GM19463 (cell line): ENCODE results near the gene APLP2.
"Not testable (repeated sequence)": the region's sequence is repeated elsewhere in the genome, so short reads cannot be mapped to it uniquely, and the experiment has no call there.

ENCODE experiments used
- ATAC-seq: cut with Tn5 transposase; IDR thresholded peaks from one replicate; pipeline ENCODE4 v1.9.1; 2021; ENCODE audit warnings: mild to moderate bottlenecking, moderate library complexity; ENCODE audit not compliant: unreplicated experiment

Gene APLP2

DNA sequence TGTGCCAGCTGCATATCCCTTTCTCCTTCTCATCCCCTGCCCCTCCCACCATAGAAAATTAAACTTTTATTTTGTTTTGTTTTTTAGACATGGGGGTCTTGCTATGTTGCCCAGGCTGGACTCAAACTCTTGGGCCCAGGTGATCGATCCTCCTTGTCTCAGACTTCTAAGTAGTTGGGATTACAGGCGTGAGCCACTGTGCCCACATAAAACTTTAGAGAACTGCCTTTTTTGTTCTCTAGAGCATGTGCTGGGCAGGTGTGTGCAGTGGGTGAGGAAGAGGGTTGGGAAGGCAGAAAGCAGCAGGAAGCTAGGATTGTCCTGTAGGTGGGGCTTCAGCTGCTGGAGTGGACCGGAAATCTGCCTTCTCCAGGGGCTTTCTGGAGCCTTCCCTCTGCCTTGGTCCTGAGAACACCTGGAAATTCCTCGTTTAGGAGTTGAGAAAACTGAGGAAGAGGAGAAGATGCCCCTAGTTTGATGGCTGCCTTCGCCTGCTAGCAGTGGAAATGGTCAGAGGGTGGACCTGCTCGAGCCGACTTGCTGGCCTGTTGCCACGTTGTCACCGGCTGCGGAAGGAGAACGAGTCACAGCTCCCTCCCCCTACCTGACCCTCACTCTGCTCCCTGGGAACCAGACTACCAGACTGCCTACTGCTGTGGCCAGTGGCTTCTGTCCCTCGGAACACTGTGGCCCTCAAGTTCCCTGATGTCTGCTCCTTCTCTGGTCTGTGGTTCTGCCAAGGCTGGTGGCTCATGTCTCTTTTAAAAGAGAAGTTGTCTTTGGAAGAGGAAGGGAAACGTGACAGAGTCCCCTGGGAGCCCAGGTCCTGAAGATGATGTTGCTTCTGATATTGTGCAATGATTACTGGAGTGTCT is 93.9 kb downstream of the APLP2 start:
- ATAC-seq, result no peak

DNA sequence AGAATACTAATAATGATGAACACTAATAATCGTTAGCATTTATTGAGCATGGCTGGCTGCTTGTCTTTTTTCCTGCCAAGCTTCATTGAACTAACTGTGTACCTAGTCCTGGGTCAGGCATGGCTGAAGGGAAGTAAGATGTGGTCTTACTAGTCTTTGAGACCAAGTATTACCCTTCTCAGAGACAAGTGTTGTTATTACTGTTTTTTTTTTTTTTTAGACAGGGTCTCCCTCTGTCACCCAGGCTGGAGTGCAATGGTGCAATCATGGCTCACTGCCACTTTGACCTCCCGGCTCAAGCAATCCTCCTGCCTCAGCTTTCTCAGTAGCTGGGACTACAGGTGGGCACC is 94.5 kb downstream of the APLP2 start:
- ATAC-seq, result no peak

DNA sequence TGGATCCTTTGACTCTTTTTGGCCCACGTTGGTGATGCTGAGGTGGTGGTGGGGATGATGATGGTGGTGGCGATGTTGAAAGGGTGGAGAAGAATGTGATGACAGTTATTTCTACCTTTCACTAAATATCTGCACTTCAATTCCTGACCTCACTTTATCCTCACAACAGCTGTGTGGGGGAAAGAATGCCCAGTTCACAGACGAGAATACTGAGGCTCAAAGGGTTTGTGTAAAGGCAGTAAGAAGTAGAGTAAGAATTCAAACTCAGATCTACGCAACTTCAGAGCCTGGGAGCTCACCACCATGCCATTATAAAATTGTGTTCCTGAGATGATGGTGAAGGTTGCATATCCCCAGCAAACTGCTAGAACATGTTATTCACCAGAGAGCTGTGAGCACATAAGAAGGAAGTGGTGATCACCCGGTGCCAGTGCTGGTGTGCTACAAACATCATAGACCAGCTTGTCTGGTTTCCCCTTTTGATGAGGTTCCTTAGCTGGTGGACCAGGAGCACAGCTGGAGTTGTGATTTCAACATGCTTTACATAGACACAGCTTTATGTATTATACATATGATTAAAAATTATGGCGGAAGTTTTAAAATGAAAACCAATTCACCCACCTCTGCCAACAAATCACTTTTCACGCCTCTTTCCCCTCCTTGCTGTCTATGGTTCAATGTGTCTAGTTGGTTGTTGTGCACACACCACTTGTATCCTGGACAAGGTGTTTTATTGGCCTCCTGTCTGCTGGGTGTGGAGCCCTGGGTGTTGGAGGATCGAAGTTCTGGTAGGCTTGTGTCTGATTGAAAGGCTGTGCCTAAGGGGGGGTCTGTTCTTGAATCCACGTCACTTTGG is 96.1 kb downstream of the APLP2 start:
- no peak for ATAC-seq

DNA sequence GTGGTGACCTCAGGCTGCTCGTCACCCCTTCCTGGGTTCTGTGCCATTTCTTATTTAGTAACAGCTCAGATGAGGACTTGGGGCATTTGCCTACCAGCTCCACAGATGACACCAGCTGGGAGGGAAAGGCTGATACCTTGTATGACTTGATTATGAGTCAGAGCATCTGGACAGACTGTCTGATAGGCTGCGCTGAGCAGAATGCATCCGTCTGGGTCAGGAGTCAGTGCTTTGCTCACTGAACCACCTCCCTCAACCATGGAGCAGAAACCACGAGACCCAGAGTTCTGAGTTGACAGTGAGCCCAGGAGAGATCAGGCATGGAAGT is 96.7 kb downstream of the APLP2 start:
- no peak for ATAC-seq

DNA sequence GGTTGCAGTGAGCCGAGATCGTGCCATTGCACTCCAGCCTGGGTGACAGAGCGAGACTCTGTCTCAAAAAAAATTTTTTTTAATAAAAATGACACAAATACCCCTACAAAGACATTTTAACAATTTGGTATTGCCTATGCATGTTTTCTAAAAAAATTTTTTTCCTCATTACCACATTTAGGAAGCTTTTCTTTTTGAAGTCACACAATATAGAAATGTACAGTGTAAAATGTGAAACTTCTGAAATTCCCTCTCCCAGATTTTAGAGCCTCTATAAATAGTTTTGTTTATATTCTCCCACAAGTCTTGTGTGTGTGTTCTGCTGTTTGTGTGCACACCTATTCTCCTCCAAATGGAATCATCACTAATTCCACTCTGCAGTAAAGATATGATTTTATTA is 97.5 kb downstream of the APLP2 start:
- ATAC-seq, result no peak

GRCh38 chr11:130168105-130168504 is 98.4 kb downstream of the APLP2 start:
- ATAC-seq, result no peak

DNA sequence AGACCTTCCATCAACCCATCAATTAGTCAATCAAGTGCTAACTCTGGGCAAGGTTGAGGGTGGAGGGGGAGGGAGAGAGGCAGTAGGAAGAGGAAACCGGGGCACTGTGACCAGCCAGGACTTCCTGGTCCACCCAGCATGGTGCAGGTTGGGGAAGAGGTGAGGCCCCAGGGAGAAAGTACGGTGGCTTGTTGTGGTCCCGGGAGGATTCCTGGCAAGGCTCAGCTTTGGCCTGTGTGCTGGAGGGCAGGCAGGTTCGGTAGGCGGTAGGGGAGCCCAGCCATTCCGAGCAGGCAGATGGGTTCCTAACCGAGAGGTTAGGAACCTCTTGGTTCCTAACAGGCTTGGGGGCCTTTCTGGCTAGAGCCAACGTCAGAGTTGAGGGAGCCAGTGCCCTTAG is 100.7 kb downstream of the APLP2 start:
- no peak for ATAC-seq

DNA sequence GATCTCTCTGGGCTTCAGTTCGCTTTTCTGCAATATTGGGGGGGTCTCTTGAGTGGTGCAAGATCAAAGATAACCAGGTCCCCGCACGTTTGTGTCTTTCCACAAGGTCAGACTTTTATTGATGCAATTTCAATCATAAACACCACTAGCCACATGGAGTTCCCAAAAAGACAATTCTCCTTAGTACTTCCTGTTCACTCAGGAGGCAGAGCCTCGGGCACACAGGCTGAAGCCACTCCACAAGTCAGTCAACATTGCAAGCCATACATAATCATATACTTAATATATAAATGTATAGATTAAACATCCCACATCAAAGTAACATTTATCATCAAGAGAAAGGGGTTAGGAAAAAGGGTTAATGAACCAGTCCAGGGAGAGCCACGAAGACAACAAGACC is 101.8 kb downstream of the APLP2 start:
- no peak for ATAC-seq

- ATAC-seq, result not testable (repeated sequence)
Measured at GRCh38 chr11:130172001-130172400, 102.3 kb downstream of the APLP2 start.

DNA sequence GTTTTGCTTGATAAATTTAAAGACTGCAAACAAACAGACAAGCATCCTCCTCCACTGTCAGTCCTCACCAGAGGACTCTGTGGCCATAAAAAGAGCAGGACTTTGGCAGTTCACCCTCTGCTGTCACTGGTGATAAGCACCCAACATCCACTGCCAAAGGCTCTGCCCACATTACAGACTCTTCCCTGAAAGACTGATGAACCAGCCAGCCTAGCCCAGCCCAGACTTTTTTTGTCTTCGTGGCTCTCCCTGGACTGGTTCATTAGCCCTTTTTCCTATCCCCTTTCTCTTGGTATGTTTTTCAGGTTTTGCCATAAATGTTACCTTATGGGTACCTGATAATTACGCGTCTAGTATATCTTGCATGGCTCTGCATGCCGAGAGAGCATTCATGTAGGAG is 104.9 kb downstream of the APLP2 start:
- ATAC-seq, result no peak

DNA sequence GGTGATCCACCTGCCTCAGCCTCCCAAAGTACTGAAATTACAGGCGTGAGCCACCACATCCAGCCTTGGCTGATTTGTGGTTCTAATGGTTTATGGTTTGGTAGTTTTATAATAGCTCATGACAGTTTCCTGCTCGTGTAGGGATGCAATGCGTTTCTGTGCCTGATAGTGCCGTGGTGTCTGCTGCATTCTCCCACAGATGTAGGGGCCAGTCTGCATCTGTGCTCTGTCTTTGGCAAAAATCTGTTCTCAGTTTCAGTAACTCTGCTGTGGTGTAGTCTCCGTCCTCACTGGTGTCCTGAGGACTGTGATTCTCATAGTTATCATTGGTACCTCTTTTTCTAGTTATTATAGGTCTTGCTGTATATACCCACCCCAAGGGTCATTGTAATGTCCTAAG is 106.2 kb downstream of the APLP2 start:
- no peak for ATAC-seq

DNA sequence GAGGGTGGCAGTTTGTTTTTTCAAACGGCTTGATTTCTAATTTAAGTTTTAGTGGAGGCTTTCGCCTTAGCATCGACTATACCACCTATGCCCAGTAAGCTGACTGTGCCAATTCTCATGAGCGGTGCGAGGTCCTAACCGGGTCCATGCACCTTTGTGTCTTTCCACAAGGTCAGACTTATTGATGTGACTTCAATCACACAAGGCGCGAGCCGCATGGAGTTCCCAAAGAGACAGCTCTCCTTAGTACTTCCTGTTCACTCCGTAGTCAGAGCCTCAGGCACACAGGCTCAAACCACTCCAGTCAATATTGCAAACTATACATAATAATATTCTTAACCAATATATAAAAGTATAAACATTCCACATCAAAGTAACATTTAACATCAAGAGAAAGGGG is 108.1 kb downstream of the APLP2 start:
- ATAC-seq, result no peak

DNA sequence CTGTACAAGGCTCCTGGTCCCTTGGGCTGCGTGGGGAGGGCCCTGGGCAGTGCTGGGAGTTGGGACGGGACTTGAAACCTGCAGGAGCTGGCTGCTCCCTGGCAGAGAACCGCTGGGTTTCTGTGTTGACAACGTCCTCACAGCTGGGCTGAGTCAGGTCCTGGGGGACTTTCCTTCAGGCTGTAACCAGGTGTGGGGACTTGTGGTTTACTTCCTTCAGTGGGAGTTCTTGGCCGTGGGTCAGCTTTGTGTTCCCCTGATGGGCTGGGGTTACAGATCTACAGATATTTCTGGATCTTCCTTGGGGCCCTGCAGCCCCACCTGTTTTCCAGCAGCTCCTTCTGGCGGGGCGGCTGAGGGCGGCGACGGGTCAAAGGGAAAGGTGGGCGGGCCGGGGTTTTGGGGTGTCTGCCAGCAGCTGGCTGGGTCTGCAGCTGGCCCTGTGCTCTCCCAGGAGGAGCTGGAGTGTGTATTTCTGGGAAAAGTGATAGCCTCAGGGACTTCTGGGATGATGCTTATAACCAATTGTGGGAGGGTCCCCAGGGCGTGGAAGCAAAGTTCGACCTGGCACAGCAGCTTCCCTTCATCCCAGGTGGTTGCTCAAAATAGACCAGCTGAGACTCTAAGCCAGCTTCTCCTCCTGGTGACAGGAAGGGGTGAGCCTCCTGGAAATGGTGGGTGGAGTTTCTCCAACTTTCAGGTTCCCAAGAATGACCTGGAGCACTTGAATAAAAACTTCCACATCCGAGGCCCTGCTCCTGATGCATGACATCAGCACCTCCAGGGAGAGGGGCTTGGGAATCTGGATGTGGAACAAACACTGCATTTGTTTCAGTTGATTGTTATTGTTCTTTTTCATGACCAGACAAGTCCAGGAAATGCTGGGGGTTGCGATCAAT is 109.0 kb downstream of the APLP2 start:
- ATAC-seq, result peak; percentile 40

- no peak for ATAC-seq
Measured at GRCh38 chr11:130179396-130180306, 110.0 kb downstream of the APLP2 start.

- peak; percentile 46 for ATAC-seq
Measured at GRCh38 chr11:130180491-130180890, 110.8 kb downstream of the APLP2 start.

DNA sequence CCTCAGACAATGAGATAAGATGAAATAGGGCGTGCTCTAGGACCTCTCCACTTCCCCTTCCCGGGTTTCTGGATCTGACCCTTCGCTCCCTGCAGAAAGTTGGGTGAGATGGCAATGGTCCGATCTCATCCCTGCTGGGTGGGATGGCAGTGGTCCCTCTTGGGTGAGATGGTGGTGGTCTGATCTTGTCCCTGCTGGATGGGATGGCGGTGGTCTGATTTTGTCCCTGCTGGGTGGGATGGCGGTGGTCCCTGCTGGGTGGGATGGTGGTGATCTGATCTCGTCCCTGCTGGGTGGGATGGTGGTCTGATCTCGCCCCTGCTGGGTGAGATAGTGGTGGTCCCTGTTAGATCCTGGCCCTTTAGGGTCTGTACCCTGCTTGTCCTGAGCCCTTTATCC is 111.2 kb downstream of the APLP2 start:
- no peak for ATAC-seq

- ATAC-seq, result peak; percentile 53
Measured at GRCh38 chr11:130181295-130182272, 111.9 kb downstream of the APLP2 start.

DNA sequence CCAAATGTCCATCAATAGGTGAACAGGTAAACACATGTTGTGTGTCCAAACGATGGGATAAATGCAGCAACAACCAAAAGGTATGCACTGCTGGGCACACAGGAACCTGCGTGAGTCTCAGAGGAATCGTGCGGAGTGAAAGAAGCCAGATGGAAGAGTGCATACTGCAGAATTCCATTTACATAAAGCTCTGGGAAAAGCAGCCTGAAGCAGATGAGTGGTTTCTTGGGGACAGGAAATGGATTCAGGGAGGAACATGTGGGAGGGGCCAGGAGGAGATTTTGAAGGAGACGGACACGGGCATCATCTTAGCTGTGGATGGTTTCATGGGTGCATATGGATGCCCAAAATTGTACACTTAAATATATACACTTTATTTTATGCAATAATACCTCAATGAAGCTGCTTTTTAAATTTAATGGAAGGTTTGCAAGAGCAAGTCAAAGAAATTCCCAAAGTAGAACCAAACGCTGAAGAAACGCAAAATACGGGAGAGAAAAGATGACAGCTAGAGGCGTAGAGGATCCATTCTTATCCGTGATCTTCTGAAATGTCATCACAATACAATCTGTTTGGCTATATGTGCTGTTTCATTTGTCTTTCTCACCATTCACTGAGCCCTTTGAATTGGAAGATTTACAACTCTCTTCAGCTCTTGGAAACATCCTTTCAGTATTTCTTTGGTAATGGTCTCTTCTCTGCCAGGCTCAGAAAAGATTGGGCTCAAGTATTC is 114.3 kb downstream of the APLP2 start:
- no peak for ATAC-seq
